Activated T-cell treated with anti-CD3 and anti-CD28 coated beads for 1 hour (primary cell): ENCODE data around the gene LRRC51.

Experiments
- DNase-seq: peaks from one replicate; pipeline ENCODE4 v3.0.0-alpha.2; 2020; ENCODE audit warnings: low read depth

LRRC51 gene

GRCh38 chr11:72070491-72070890, 10.2 kb upstream of the LRRC51 start:
- no peak for DNase-seq

- DNase-seq = no peak
Measured at GRCh38 chr11:72072348-72072747, 8.3 kb upstream of the LRRC51 start.

GRCh38 chr11:72075109-72075508, 5.5 kb upstream of the LRRC51 start:
- DNase-seq = no peak

GRCh38 chr11:72075756-72076155, 4.9 kb upstream of the LRRC51 start:
- no peak for DNase-seq

GRCh38 chr11:72078477-72078876, 2.2 kb upstream of the LRRC51 start:
- DNase-seq = no peak

- no peak for DNase-seq
Measured at GRCh38 chr11:72079819-72080325, 778 bp upstream of the LRRC51 start.

GRCh38 chr11:72081184-72081644, 564 bp downstream of the LRRC51 start:
- no peak for DNase-seq

- DNase-seq = no peak
Measured at GRCh38 chr11:72081821-72082453, 1.3 kb downstream of the LRRC51 start.

- no peak for DNase-seq
Measured at GRCh38 chr11:72083414-72083813, 2.8 kb downstream of the LRRC51 start.

GRCh38 chr11:72084076-72084475, 3.4 kb downstream of the LRRC51 start:
- DNase-seq = no peak

- DNase-seq = no peak
Measured at GRCh38 chr11:72084965-72085364, 4.3 kb downstream of the LRRC51 start.

GRCh38 chr11:72085621-72086351, 5.1 kb downstream of the LRRC51 start:
- DNase-seq = no peak

- no peak for DNase-seq
Measured at GRCh38 chr11:72088076-72088808, 7.6 kb downstream of the LRRC51 start.

GRCh38 chr11:72091292-72091691, 10.6 kb downstream of the LRRC51 start:
- peak; percentile 63 for DNase-seq

- no peak for DNase-seq
Measured at GRCh38 chr11:72098741-72099140, 18.1 kb downstream of the LRRC51 start.

GRCh38 chr11:72100009-72100408, 19.4 kb downstream of the LRRC51 start:
- no peak for DNase-seq

- no peak for DNase-seq
Measured at GRCh38 chr11:72100462-72100861, 19.8 kb downstream of the LRRC51 start.

GRCh38 chr11:72102162-72102561, 21.5 kb downstream of the LRRC51 start:
- DNase-seq = no peak

- DNase-seq = no peak
Measured at GRCh38 chr11:72102631-72102945, 21.9 kb downstream of the LRRC51 start.

- DNase-seq = peak; percentile 98
Measured at GRCh38 chr11:72102946-72103753, 22.5 kb downstream of the LRRC51 start, which contains the start of gene LAMTOR1. TSS of gene LAMTOR1 (minus strand) at chr11:72103297. CDS start at chr11:72103224, 73 bp downstream.

- no peak for DNase-seq
Measured at GRCh38 chr11:72103754-72104167, 23.1 kb downstream of the LRRC51 start.

- no peak for DNase-seq
Measured at GRCh38 chr11:72105888-72106287, 25.2 kb downstream of the LRRC51 start, which contains the start of gene TOMT. TSS of gene TOMT (plus strand) at chr11:72105924. CDS start at chr11:72105952, 28 bp downstream.
